Measurements from ENCODE around the gene GALNT2.

The GALNT2 gene

DNA sequence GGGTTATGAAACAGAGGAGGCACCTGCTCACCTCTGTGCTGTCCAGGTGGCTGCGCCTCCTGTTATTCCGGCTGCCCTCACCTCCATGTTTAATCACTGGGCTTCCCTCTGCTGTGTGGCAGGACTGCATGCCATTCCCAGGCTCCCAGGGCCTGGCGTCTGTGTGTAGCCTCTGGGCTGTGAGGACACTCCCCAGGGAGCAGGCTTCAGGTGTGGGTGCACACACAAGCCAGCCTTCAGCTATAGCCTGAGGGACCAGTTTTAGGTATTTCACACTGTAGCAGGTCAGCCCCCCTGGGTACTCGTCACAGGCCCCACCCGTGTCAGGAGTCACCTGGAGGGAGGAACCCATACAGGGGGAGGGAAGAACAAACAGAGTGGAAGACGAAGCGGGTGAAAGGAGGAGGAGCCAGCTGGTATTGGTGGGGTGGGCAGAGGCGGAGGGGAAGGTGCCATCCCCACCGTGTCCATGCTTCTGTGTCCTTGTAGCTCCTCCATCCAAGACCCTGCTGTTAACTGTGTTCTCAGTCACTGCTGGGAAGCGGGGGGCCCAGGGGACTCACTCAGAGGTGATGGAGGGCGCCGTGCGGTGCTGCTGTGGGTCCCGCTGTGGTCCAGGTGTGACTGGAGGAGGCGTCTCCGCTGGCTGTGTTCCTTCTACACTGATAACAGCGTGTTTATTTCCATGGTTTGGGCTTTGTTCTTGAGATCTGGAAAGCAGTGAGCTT lies 200.5 kb downstream of the GALNT2 start:
- Histone ChIP-seq H3K4me3 (ENCODE audit: low read depth in 1 of 2, low read length in 2 of 2) (no peak overlapping the region), H3K9me3 (ENCODE audit: low read length) (no peaks in the 10 kb centered on the region), H3K4me1 (ENCODE audit: insufficient read depth, low read length) (peaks cover 13% of the 10 kb centered on the region), H3K27me3 (ENCODE audit: control insufficient read depth in 1 of 2, insufficient read depth in 2 of 2, low read length in 2 of 2) (no peaks in the 10 kb centered on the region), H3K36me3 (ENCODE audit: insufficient read depth, low read length) (peaks cover 17% of the 10 kb centered on the region), H3K27ac (ENCODE audit: low read depth, low read length) (no peak overlapping the region), H3K9ac (ENCODE audit: low read length) (no peak overlapping the region)

DNA sequence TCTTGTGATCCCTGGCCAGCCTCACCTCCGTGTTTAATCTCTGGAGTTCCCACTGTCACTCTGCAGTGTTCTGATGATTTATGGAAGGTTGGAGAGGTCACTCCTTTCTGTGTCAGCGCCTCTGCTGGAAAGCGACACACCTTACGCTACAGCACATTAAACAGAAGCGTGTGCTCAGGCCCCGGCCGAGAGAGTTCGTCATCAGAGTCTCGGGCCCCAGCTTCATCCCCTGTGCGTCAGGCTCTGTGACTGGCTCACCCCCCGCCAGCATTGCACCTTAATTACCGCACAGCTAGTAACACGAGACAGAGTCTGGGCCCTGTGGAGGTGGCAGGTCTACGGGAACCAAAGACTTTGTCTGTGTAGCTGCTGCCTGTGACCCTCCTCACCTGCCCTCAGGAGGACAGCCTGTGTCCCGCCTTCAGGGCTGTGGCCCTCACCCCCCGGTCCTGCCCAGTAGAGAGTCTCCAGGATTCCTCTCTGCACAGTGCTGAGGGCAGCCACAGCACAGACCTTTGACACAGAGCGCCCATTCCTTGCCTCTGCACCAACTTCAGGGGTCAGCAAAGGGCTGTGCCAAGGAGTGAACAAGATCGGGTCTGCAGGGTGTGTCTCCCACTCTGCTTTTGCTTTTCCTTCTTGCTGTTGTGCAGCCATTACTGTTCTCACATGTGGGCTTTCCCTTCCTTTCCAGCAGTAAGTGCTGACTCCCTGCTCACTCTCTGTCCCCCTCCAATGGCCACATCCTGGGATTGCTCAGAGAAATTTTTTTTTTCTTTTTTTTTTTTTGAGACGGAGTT lies 201.5 kb downstream of the GALNT2 start:
- no peak overlapping the region for H3K27ac ChIP-seq (ENCODE audit: low read depth, low read length)
- no peak overlapping the region for H3K4me3 ChIP-seq (ENCODE audit: low read depth in 1 of 2, low read length in 2 of 2)
- peaks cover 13% of the 10 kb centered on the region for H3K4me1 ChIP-seq (ENCODE audit: insufficient read depth, low read length)
- peaks cover 9% of the 10 kb centered on the region for H3K36me3 ChIP-seq (ENCODE audit: insufficient read depth, low read length)
- no peaks in the 10 kb centered on the region for H3K27me3 ChIP-seq (ENCODE audit: control insufficient read depth in 1 of 2, insufficient read depth in 2 of 2, low read length in 2 of 2)
- H3K9me3 ChIP-seq (ENCODE audit: low read length), result no peaks in the 10 kb centered on the region
- H3K9ac ChIP-seq (ENCODE audit: low read length), result no peak overlapping the region

DNA sequence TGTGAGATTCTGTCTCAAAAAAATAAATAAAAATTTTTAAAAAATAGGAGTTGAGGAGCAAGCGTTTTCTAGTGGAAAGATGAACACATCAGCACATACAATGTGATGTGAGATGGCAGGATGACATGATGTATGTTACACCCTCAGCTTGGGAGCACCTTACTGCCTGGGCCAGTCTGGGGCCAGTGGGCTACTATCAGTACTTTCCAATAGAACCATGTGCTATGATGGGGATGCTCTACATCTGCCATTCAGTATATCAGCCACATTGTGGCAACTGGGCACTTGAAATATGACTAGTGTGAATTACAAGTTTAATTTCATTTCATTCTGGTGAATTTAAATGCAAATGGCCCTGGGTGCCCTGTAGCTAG lies 203.1 kb downstream of the GALNT2 start:
- H3K9ac ChIP-seq (ENCODE audit: low read length), result no peak overlapping the region
- no peaks in the 10 kb centered on the region for H3K27me3 ChIP-seq (ENCODE audit: control insufficient read depth in 1 of 2, insufficient read depth in 2 of 2, low read length in 2 of 2)
- no peak overlapping the region for H3K4me3 ChIP-seq (ENCODE audit: low read depth in 1 of 2, low read length in 2 of 2)
- no peak overlapping the region for H3K27ac ChIP-seq (ENCODE audit: low read depth, low read length)
- H3K9me3 ChIP-seq (ENCODE audit: low read length), result no peaks in the 10 kb centered on the region
- H3K36me3 ChIP-seq (ENCODE audit: insufficient read depth, low read length), result peaks cover 5% of the 10 kb centered on the region
- H3K4me1 ChIP-seq (ENCODE audit: insufficient read depth, low read length), result peaks cover 13% of the 10 kb centered on the region

DNA sequence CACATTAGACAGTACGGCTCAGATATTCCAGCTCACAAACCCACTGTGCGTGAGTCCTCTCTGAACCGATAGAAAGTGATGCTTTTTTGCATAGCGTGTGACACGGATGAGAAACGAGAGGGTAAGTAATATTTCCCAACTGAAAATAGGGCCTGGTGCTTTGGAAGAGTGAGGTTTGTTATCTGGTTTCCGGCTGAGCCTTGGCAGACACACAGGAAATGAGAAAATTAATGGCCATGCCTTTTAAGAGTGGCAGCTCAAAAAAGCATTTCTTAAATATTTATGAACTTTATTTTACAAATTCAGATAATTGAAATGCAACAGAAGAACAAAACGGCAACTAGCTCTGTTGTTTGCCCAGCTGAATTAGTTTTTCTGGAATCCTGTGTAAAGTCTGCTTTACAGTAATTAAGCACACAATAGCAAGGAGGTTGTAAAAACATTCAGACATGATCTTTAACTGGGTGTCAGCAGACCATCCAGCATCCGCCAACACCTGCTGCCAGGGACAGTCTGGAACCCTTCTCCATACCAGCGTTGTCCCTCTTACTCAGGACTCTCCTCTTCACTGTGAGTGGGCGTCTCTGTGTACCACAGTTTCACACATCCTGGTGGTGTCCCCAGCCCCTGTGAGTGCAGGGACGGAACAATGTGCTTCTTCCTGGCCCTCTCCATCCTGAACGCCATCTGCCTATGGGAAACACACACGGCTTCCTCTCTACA lies 203.7 kb downstream of the GALNT2 start:
- Histone ChIP-seq H3K27ac (ENCODE audit: low read depth, low read length) (no peak overlapping the region), H3K4me1 (ENCODE audit: insufficient read depth, low read length) (peaks cover 13% of the 10 kb centered on the region), H3K9ac (ENCODE audit: low read length) (no peak overlapping the region), H3K27me3 (ENCODE audit: control insufficient read depth in 1 of 2, insufficient read depth in 2 of 2, low read length in 2 of 2) (no peaks in the 10 kb centered on the region), H3K36me3 (ENCODE audit: insufficient read depth, low read length) (peaks cover 5% of the 10 kb centered on the region), H3K4me3 (ENCODE audit: low read depth in 1 of 2, low read length in 2 of 2) (no peak overlapping the region), H3K9me3 (ENCODE audit: low read length) (no peaks in the 10 kb centered on the region)

DNA sequence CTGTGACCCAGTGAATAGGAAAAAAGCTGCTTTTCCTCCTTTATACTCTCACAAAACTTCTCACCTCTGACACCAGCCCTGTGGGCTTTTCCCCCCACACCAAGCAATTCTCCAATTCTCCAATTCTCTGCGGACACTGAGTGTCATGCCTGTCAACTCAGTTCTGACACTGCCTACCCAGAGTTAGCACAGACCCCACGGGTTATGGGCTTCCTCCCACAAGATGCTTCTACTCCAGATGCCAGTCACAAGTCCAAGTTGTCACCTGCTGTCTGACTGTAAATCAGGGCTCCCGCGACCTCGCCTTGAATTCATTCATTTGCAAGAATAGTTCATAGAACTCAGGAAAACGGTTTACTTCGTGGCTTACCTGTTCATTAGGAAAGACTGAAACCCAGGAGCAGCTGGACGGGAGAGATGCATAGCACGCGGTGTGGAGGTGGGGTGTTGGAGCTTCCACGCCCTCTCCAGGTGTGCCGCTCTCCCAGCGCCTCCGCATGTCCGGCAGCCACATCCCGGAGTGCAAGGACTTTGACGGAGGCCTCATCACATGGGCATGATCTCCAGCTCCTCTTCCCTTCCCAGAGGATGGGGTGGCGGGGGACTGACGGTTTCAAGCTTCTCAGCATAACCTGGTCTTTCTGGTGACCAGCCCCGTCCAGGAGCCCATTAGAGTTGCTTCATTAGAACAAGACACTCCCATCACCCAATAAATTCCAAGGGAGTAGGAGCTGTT lies 204.4 kb downstream of the GALNT2 start:
- Histone ChIP-seq H3K9me3 (ENCODE audit: low read length) (no peaks in the 10 kb centered on the region), H3K4me1 (ENCODE audit: insufficient read depth, low read length) (peaks cover 13% of the 10 kb centered on the region), H3K9ac (ENCODE audit: low read length) (no peak overlapping the region), H3K27ac (ENCODE audit: low read depth, low read length) (no peak overlapping the region), H3K27me3 (ENCODE audit: control insufficient read depth in 1 of 2, insufficient read depth in 2 of 2, low read length in 2 of 2) (no peaks in the 10 kb centered on the region), H3K36me3 (ENCODE audit: insufficient read depth, low read length) (peaks cover 5% of the 10 kb centered on the region), H3K4me3 (ENCODE audit: low read depth in 1 of 2, low read length in 2 of 2) (no peak overlapping the region)

DNA sequence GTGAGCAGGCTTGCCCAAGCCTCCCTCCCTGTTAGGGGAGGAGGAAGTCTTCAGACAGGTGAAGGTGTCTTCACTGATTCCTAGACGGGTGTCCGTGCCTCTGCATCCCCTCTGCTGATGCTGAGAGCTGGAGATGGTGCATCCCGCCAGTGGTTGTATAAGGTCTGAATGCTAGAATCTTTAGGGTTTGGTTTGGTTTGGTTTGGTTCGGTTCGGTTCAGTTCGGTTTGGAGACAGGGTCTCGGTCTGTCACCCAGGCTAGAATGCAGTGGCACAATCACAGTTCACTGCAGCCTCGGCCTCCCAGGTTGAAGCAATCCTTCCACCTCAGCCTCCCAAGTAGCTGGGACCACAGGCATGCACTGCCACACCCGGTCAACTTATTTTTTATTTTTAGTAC lies 205.5 kb downstream of the GALNT2 start:
- Histone ChIP-seq H3K27me3 (ENCODE audit: control insufficient read depth in 1 of 2, insufficient read depth in 2 of 2, low read length in 2 of 2) (no peaks in the 10 kb centered on the region), H3K27ac (ENCODE audit: low read depth, low read length) (no peak overlapping the region), H3K4me3 (ENCODE audit: low read depth in 1 of 2, low read length in 2 of 2) (no peak overlapping the region), H3K9ac (ENCODE audit: low read length) (no peak overlapping the region), H3K36me3 (ENCODE audit: insufficient read depth, low read length) (peaks cover 16% of the 10 kb centered on the region), H3K4me1 (ENCODE audit: insufficient read depth, low read length) (peaks cover 13% of the 10 kb centered on the region), H3K9me3 (ENCODE audit: low read length) (no peaks in the 10 kb centered on the region)

DNA sequence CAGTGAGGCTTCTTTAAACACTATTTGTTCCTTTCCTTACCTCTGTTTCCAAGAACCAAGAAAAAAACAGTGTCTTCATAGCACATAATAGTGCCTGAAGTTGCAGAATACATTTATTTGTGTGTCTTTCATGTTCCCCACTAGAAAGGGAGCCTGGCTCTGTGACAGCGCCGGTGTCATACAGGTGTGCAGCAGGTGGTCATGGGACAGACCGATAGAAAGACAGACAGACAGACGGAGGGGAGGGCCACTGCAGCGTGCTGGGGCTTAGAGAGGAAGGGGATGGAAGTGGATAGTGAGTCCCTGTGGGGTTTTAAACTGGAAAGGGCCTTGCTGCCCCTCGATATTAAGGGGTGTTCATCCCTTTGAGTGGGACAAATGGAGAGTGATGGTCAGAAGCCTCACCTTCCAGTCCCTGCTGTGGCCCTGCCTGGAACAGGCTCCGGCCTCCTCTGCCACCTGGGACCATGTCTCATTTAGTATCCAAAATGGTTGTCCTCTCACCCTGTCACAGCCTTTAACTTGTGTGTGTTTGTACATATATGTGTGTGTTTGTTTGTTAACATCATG lies 206.2 kb downstream of the GALNT2 start:
- Histone ChIP-seq H3K27ac (ENCODE audit: low read depth, low read length) (no peak overlapping the region), H3K4me3 (ENCODE audit: low read depth in 1 of 2, low read length in 2 of 2) (no peak overlapping the region), H3K9me3 (ENCODE audit: low read length) (no peaks in the 10 kb centered on the region), H3K9ac (ENCODE audit: low read length) (no peak overlapping the region), H3K27me3 (ENCODE audit: control insufficient read depth in 1 of 2, insufficient read depth in 2 of 2, low read length in 2 of 2) (no peaks in the 10 kb centered on the region), H3K4me1 (ENCODE audit: insufficient read depth, low read length) (peaks cover 13% of the 10 kb centered on the region), H3K36me3 (ENCODE audit: insufficient read depth, low read length) (peaks cover 16% of the 10 kb centered on the region)

DNA sequence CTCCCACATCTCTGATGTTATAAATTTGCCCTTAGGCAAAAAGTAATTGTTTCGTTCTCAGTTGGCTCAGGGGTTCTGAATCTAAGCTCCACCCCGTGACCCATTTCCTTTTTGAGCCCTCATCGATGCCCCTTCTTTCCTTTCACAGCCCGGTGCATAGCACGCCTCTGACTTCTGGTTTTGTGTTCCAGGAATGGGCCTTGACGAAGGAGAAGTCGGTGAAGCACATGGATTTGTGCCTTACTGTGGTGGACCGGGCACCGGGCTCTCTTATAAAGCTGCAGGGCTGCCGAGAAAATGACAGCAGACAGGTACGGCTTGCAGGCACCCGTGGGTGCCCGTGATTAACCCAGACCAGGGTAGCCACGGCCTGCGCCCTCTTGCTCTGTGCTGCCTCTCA lies 207.2 kb downstream of the GALNT2 start:
- no peaks in the 10 kb centered on the region for H3K9me3 ChIP-seq (ENCODE audit: low read length)
- no peak overlapping the region for H3K4me3 ChIP-seq (ENCODE audit: low read depth in 1 of 2, low read length in 2 of 2)
- peaks cover 9% of the 10 kb centered on the region for H3K4me1 ChIP-seq (ENCODE audit: insufficient read depth, low read length)
- H3K9ac ChIP-seq (ENCODE audit: low read length), result no peak overlapping the region
- peaks cover 21% of the 10 kb centered on the region for H3K36me3 ChIP-seq (ENCODE audit: insufficient read depth, low read length)
- H3K27ac ChIP-seq (ENCODE audit: low read depth, low read length), result no peak overlapping the region
- H3K27me3 ChIP-seq (ENCODE audit: control insufficient read depth in 1 of 2, insufficient read depth in 2 of 2, low read length in 2 of 2), result no peaks in the 10 kb centered on the region

DNA sequence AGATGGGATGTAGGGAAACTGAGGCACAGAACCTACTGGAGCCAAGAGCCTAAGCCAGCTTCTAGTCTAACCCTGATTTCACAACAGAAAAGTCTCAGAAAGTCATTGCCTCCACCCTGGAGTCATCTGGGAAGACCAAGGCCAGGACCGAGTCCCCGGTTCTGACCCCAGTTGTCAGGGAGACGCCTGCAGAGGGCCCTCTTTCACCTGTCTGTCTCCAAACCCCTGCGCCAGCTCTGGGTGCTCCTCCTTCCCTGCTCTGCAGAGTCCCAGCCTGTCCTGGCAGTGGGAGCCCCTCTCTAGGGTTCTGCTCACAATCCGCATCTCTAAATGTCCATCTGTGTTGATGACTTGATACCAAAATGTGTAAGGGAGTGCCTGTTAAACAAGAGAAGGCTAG lies 209.4 kb downstream of the GALNT2 start:
- Histone ChIP-seq H3K4me1 (ENCODE audit: insufficient read depth, low read length) (peaks cover 4% of the 10 kb centered on the region), H3K27ac (ENCODE audit: low read depth, low read length) (no peak overlapping the region), H3K4me3 (ENCODE audit: low read depth in 1 of 2, low read length in 2 of 2) (no peak overlapping the region), H3K27me3 (ENCODE audit: control insufficient read depth in 1 of 2, insufficient read depth in 2 of 2, low read length in 2 of 2) (no peaks in the 10 kb centered on the region), H3K9ac (ENCODE audit: low read length) (no peak overlapping the region), H3K9me3 (ENCODE audit: low read length) (no peaks in the 10 kb centered on the region), H3K36me3 (ENCODE audit: insufficient read depth, low read length) (peaks cover 35% of the 10 kb centered on the region)

DNA sequence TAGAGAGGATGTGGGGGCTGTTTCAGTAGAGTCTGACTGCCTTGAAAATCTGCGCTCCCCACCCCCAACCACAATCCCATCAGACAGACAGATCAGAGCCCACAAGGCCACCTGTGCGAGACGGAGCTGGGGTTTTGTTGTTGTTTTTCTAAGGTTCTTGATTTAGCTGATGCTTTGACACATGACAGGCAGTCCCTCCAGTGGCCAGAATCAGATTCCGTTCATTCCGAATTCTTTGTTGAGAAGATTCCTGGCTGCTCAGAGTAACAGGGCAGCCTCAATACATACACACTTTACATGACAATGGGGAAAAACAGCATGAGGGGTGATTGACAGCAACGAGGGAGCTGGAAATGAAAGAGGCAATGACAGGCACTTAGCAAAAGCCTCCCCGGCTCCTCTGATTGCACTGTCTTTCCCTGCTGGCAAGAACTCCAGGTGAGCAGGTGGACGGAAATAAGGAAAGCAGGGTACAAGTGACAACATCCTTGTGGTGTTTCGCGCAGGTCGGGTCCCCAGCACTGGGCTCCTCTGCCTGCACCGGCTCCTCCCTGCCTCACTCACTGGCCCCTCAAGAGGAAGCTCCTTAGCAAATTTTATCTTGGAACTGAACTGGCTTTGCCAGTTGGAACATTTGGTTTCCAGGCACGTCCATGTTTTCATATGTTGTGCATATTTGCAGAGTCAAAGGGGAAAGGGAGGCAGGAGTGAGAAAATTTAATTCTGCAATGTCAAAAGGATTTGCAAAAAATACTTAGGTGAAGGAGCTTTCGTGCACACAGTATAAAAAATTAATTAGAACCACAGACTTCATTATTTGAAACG lies 210.4 kb downstream of the GALNT2 start:
- H3K27me3 ChIP-seq (ENCODE audit: control insufficient read depth in 1 of 2, insufficient read depth in 2 of 2, low read length in 2 of 2), result no peaks in the 10 kb centered on the region
- H3K4me3 ChIP-seq (ENCODE audit: low read depth in 1 of 2, low read length in 2 of 2), result no peak overlapping the region
- H3K36me3 ChIP-seq (ENCODE audit: insufficient read depth, low read length), result peaks cover 35% of the 10 kb centered on the region
- no peaks in the 10 kb centered on the region for H3K9me3 ChIP-seq (ENCODE audit: low read length)
- no peak overlapping the region for H3K9ac ChIP-seq (ENCODE audit: low read length)
- H3K4me1 ChIP-seq (ENCODE audit: insufficient read depth, low read length), result peaks cover 12% of the 10 kb centered on the region
- no peak overlapping the region for H3K27ac ChIP-seq (ENCODE audit: low read depth, low read length)
